GM18499 (cell line): ENCODE measurements around the gene PTGIR.
"Not testable (repeated sequence)": the region's sequence is repeated elsewhere in the genome, so short reads cannot be mapped to it uniquely, and the experiment has no call there.

Experiments used
- ATAC-seq: cut with Tn5 transposase; IDR thresholded peaks from one replicate; pipeline ENCODE4 v1.9.1; 2021; ENCODE audit warnings: moderate number of reproducible peaks; ENCODE audit not compliant: insufficient read depth, unreplicated experiment

PTGIR gene

GRCh38 chr19:46639358-46640182 is 14.7 kb upstream of the PTGIR start:
- ATAC-seq = no peak

- no peak for ATAC-seq
Measured at GRCh38 chr19:46637224-46637623, 12.3 kb upstream of the PTGIR start.

GRCh38 chr19:46635920-46636761 is 11.3 kb upstream of the PTGIR start, which contains the start of gene GNG8:
Gene GNG8, minus strand, starts transcription at chr19:46636202. Its CDS starts 1,520 bp downstream, at chr19:46634682.
- ATAC-seq = no peak

DNA sequence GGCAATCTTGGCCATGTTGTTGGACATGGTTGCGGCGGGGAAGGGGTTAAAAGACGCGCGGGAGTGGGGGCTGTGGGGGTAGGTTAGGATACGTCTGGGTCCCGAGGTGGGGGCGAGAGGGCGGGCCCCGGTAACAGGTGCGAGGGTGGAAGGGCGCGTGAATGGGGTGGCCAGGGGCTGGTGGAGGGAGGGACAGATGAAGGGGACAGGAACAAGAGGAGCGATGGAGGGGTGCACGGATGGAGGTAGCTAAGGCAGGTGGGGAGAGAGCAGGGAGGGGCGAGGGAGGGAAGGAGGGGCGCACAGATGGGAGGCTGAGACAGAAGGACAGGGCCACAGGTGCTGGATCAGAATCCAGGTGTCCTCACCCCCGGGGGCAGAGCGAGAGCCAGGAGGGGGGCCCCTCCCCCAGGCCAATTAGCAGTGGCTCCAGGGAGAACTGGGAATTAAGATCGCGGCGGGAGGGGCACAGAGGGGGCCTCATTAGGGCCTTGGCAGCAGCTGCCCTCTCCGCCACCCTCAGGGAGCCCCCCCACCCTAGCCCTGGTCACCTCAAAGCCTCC is 9.8 kb upstream of the PTGIR start:
- ATAC-seq = no peak

DNA sequence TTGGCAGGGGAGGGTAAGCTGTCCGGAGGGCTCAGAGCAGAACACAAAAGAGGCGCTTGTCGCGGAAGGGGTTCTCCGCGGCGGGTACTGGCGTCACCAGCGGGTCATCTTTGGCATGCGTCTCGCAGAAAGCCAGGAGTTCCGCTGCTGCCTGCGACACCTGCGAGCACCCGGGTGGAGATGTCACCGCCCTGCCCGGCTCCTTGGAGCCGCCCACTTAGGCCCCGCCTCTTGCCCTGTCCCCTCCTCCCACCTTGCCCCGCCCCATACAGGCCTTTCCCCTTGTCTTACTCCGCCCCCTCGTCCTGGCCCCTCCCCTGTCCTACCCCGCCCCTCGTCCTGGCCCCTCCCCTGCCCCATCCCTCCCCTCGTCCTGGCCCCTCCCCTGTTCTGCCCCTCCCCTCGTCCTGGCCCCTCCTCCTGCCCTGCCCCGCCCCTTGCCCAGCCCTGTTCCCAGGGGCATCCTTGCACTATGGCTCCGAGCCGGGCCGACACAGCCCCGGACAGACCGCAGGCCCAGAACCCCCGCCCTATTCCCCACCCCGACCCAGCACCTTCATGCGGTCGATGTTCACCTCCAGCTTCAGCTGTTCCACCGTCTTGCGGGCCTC is 9.3 kb upstream of the PTGIR start:
- ATAC-seq = no peak

DNA sequence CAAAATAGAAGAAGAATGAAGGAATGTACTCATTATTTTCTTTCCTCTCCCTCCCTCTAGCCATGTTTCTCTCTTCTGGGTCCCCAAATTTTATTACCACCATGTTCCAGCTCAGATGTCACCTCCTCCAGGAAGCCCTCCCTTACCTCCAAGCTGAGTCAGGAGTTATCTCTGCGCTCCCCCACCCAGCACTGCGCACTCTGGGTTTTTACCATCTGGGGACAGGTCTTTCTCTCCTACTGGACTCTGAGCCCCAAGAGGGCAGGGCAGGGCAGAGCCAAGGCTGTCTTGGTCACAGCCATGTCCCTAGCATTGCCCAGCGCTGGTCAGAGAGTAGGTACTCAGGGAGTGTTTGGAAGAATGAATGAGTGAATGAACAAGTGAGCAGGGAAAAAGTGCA is 8.2 kb upstream of the PTGIR start:
- no peak for ATAC-seq

DNA sequence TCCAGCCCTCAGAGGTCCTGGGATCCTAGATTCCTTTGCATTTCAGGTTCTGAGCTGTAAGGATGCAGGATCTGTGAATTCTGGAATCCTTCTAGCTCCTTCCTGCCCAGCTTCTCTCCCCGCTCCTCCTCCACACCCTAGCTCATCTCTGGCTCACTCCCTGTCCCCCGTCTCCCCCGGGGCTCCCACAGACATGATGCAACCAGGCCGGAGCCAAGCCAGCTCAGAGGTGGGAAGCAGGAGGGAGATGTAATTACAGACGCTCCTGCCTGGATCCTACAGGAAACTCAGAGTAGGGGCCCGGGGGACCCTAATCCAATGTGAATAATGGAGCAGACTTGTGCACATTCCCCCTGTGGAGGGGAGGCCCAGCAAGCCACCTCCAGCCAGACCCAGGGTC is 6.6 kb upstream of the PTGIR start:
- no peak for ATAC-seq

GRCh38 chr19:46630586-46631205 is 5.8 kb upstream of the PTGIR start:
- ATAC-seq = no peak

GRCh38 chr19:46629546-46630025 is 4.7 kb upstream of the PTGIR start:
- ATAC-seq = no peak

DNA sequence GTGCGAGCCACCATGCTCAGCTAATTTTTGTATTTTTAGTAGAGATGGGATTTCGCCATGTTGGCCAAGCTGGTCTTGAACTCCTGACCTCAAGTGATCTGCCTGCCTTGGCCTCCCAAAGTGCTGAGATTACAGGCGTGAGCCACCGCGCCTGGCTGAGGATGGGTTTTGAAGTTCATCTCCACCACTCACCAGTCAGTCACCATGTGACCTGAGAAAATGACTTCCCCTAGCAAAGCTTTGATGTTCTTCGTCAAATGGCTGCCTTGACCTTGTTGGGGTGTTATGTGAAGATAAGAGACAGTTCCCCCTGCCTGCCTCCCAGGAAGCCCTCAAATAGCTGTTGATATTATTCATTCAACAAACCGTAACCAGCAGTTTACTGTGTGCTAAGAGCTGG is 4.1 kb upstream of the PTGIR start:
- not testable (repeated sequence) for ATAC-seq

- ATAC-seq = no peak
Measured at GRCh38 chr19:46626446-46626845, 1.6 kb upstream of the PTGIR start.

DNA sequence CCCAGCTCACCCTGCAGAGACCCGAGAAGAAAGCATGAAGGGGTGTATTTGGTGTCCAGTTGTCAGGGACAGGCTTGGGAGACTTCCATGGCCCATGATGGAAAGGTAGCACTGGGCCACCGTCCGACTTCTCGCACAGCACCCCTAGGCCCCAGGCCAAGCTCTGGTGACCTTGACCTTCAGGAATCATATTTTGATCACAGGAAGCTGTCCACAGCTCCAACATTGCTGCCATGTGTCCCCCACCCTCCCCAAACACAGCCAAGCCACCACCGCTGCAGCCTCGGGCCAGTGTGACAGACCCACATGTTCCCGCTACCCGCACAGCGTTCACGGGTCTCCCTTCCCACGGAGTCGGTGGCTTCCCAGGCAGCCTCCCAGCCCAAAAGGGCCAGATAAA is 842 bp upstream of the PTGIR start:
- no peak for ATAC-seq

DNA sequence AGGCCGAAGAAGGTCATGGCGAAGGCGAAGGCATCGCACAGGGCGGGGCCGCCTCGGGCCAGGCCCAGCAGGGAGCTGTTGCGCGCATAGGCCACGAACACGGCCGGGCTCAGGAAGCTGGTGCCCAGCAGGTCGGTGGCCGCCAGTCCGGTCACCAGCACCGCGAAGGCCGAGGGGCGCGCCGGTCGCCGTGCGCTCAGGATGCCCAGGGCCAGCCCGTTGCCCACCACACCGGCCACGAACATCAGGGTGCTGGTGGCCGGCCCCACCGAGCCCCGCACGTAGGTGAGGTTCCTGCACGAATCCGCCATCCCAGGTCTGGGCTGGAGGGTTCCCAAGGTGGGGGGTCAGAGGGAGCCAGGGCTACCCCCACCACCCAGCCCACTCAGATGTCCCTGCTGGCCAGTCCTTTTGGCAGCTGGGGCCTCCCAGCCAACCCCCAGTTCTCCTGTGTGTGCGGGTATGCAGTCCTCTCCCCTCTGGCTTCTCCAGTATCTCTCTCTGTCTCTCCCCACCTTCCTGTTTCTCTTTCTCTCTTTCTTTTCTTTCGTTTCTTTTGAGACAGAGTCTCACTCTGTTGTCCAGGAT is 880 bp downstream of the PTGIR start:
- no peak for ATAC-seq

- no peak for ATAC-seq
Measured at GRCh38 chr19:46622118-46622446, 2.8 kb downstream of the PTGIR start.

DNA sequence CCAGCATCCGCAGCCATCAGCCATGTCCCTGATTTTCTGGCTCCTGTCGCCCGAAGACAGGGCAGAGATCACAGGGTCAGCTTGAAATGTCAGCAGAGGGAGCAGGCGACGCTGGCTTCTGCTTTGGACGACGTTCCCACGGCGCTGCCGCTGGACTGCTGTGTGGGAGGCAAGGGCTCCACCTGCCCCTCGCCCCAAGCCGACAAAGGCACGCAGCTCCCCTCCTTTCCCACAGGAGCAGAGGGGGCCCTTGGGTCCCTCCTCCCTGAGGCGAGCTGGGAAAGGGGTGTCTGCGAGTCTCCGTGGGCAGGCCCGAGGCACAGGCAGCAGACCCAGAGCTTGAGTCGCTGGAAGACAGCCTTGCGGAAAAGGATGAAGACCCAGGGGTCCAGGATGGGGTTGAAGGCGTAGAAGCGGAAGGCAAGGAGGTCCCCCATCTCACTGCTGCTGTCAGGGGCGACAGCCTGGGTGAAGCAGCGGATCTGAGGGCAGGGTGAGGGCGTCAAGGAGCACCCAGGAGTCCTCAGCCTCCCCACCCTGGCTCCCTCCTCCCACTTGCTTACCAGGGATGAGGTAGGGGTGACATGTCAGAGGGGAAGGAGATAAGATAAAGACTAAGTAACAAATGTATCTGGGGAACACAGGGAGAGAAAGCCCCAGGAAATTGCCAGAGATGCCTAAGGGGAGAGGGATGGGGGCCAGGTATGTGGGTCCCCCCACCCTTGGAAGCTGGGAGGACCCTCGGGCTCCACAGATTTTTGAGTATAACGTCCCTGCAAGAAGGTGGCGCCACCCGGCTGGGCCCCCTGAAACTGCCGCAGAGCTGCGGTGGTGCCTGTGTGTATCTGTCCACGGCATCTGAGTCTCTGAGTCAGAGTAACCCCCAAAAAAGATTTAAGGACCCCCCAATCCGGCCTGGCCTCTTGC is 3.4 kb downstream of the PTGIR start:
- no peak for ATAC-seq

DNA sequence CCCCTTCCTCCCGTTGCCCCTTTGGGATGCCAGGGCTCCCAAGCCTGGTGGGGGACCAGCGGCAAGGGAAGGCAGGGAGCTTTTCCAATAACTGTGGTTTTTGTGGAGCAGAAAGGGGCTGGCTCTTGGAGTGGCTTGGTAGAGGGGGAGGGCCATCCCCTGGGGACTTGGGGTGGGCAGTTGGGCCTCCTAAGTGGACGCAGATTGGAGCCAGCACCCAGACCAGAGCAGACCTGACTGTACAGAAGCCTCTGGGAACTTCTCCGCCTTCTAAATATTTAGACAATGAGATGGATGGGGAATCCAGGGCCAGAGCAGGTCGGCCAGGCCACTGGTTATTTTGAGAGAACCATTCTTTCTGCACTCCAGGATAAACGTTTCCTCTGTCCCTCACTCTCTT is 4.2 kb downstream of the PTGIR start:
- no peak for ATAC-seq

DNA sequence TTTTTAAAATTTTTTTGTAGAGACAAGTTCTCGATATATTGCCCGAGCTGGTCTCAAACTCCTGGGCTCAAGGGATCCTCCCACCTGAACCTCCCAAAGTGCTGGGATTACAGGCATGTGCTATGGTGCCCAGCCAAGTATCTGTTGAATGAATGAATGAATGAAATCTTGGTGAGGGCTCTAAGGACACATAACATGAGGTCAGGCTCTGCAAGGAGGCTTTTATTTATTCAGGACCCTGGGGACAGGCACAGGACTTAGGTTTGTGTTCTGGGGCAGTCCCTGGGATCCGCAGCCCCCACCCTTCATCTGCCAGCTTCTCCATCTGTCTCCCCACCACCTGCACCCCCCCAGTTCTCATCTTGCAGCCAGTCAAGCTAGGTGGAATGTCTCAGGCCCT is 4.6 kb downstream of the PTGIR start:
- no peak for ATAC-seq

GRCh38 chr19:46618670-46619231 is 6.1 kb downstream of the PTGIR start:
- no peak for ATAC-seq

- ATAC-seq = no peak
Measured at GRCh38 chr19:46617601-46618000, 7.3 kb downstream of the PTGIR start.
